ENCODE results near the gene ZC3H11A.
"Not testable (repeated sequence)": the region's sequence is repeated elsewhere in the genome, so short reads cannot be mapped to it uniquely, and the experiment has no call there.

The ZC3H11A gene

GRCh38 chr1:203795441-203796235, at the start of gene ZC3H11A, which contains the start of gene ZBED6:
TSS of gene ZC3H11A (plus strand) at chr1:203795623. CDS start at chr1:203817071, 21,448 bp downstream.
TSS of gene ZBED6 (plus strand) at chr1:203795623. CDS start at chr1:203797523, 1,900 bp downstream.
- Histone ChIP-seq H3K36me3 (replicated peaks; ENCODE audit: insufficient read depth, low read length) (peaks cover 14% of the 10 kb centered on the region; the same call in 1 of the 2 replicates), H3K27me3 (replicated peaks; ENCODE audit: insufficient read depth, low read length) (no peaks in the 10 kb centered on the region), H3K4me2 (ENCODE audit: low read depth, low read length) (peak within 1 kb of the TSS; percentile 61), H3K9ac (ENCODE audit: low read length) (peak within 1 kb of the TSS; percentile 70), H3K4me1 (ENCODE audit: low read length) (peaks cover 36% of the 10 kb centered on the region), H3K9me3 (replicated peaks; ENCODE audit: insufficient read depth, low read length) (no peaks in the 10 kb centered on the region), H2AFZ (ENCODE audit: low read length) (peak within 1 kb of the TSS; percentile 36), H4K20me1 (ENCODE audit: insufficient read depth, low read length) (peaks cover 30% of the 10 kb centered on the region), H3F3A (ENCODE audit: insufficient read depth, low read length) (no peaks in the 10 kb centered on the region), H3K79me2 (ENCODE audit: low read length) (peaks cover 52% of the 10 kb centered on the region), H3K9me2 (replicated peaks; ENCODE audit: insufficient read depth, low read length) (no peaks in the 10 kb centered on the region), H3K27ac (ENCODE audit: low read length) (peak within 1 kb of the TSS; percentile 64), H3K4me3 (ENCODE audit: low read length) (peak within 1 kb of the TSS; percentile 66)
- peak; percentile 100 for DNase-seq
- TF ChIP-seq EZH2phosphoT487 (IDR thresholded peaks at IDR 0.05; ENCODE audit: low read length): no peak
- no peak for TF ChIP-seq CTCF (IDR thresholded peaks at IDR 0.05; ENCODE audit: low read length)
- no peak for TF ChIP-seq EZH2 (optimal IDR thresholded peaks at IDR 0.05; ENCODE audit: low read depth, low read length)

GRCh38 chr1:203746281-203746680, 49.1 kb upstream of the ZC3H11A start:
- TF ChIP-seq CTCF (IDR thresholded peaks at IDR 0.05; ENCODE audit: low read length) (no peak), EZH2phosphoT487 (IDR thresholded peaks at IDR 0.05; ENCODE audit: low read length) (no peak)
- no peaks in the 10 kb centered on the region for H4K20me1 ChIP-seq (ENCODE audit: insufficient read depth, low read length)
- DNase-seq: no peak
- no peaks in the 10 kb centered on the region for H3K9me2 ChIP-seq (replicated peaks; ENCODE audit: insufficient read depth, low read length)
- peaks cover 20% of the 10 kb centered on the region for H3F3A ChIP-seq (ENCODE audit: insufficient read depth, low read length)
- no peak overlapping the region for H3K27ac ChIP-seq (ENCODE audit: low read length)
- no peaks in the 10 kb centered on the region for H3K9me3 ChIP-seq (replicated peaks; ENCODE audit: insufficient read depth, low read length)
- 0 out of 2 replicates have a peak, but pooled peaks cover 3% of the 10 kb centered on the region for H3K36me3 ChIP-seq (replicated peaks; ENCODE audit: insufficient read depth, low read length)
- H3K4me3 ChIP-seq (ENCODE audit: low read length): no peak overlapping the region
- H3K4me2 ChIP-seq (ENCODE audit: low read depth, low read length): no peak overlapping the region
- peaks cover 32% of the 10 kb centered on the region for H3K4me1 ChIP-seq (ENCODE audit: low read length)
- H2AFZ ChIP-seq (ENCODE audit: low read length): no peak overlapping the region
- H3K27me3 ChIP-seq (replicated peaks; ENCODE audit: insufficient read depth, low read length): no peaks in the 10 kb centered on the region
- no peak overlapping the region for H3K9ac ChIP-seq (ENCODE audit: low read length)
- no peaks in the 10 kb centered on the region for H3K79me2 ChIP-seq (ENCODE audit: low read length)

DNA sequence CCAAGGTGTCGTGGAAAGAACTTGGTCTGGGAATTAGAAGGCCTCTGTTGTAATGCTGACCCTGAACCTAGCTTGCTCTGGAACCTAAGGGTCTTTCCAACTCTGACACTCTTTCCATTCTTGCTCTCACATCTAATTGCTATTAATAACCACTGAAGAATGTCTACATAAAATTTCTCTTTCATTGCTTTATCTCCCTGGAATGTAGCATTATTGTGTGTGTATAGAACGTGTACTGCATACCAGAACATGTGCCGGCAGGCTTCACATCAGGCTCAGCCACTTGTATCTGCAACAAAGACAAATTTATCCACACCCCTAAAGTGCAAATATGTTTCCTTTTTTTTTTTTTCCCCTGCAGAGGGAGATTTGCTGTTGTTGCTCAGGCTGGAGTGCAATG, 44.4 kb upstream of the ZC3H11A start:
- DNase-seq: no peak
- Histone ChIP-seq H3K9me2 (replicated peaks; ENCODE audit: insufficient read depth, low read length) (no peaks in the 10 kb centered on the region), H2AFZ (ENCODE audit: low read length) (no peak overlapping the region), H3K36me3 (replicated peaks; ENCODE audit: insufficient read depth, low read length) (no peaks in the 10 kb centered on the region), H3K27me3 (replicated peaks; ENCODE audit: insufficient read depth, low read length) (no peaks in the 10 kb centered on the region), H4K20me1 (ENCODE audit: insufficient read depth, low read length) (no peaks in the 10 kb centered on the region), H3K4me2 (ENCODE audit: low read depth, low read length) (no peak overlapping the region), H3K9me3 (replicated peaks; ENCODE audit: insufficient read depth, low read length) (no peaks in the 10 kb centered on the region), H3K4me3 (ENCODE audit: low read length) (no peak overlapping the region), H3K79me2 (ENCODE audit: low read length) (no peaks in the 10 kb centered on the region), H3K4me1 (ENCODE audit: low read length) (peaks cover 32% of the 10 kb centered on the region), H3K9ac (ENCODE audit: low read length) (no peak overlapping the region), H3K27ac (ENCODE audit: low read length) (no peak overlapping the region), H3F3A (ENCODE audit: insufficient read depth, low read length) (peaks cover 21% of the 10 kb centered on the region)
- no peak for TF ChIP-seq EZH2 (optimal IDR thresholded peaks at IDR 0.05; ENCODE audit: low read depth, low read length)
- TF ChIP-seq CTCF (IDR thresholded peaks at IDR 0.05; ENCODE audit: low read length): no peak
- TF ChIP-seq EZH2phosphoT487 (IDR thresholded peaks at IDR 0.05; ENCODE audit: low read length): no peak

DNA sequence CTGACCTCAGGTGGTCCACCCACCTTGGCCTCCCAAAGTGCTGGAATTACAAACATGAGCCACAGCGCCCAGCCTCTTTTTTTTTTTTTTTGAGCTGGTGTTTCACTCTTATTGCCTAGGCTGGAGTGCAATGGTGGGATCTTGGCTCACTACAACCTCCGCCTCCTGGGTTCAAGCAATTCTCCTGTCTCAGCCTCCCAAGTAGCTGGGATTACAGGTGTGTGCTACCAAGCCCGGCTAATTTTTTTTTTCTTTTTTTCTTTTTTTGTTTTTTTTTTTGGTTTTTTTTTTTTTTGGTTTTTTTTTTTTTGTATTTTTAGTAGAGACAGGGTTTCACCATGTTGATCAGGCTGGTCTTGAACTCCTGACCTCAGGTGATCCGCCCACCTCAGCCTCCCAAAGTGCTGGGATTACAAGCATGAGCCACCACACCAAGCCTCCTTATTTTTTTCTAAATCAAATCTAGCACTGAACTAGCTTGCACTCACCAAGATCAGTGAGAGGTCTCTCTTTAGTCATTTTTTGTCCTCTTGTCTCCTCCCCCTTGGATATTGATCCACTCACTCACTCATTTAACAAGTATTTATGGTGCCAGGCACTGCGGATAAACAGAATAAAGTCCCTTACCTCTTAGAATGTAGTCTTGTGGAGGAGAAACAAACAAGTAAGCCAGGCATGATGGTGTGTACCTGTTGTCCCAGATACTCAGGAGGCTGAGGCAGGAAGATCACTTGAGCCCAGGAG, 43.6 kb upstream of the ZC3H11A start:
- H3K27ac ChIP-seq (ENCODE audit: low read length): not testable (repeated sequence)
- H3K4me1 ChIP-seq (ENCODE audit: low read length): peaks cover 32% of the 10 kb centered on the region

More for the DNA sequence above, 43.6 kb upstream of the ZC3H11A start:
- H3K79me2 ChIP-seq (ENCODE audit: low read length); H2AFZ ChIP-seq (ENCODE audit: low read length); H3K36me3 ChIP-seq (replicated peaks; ENCODE audit: insufficient read depth, low read length); H3K4me2 ChIP-seq (ENCODE audit: low read depth, low read length); H3K4me3 ChIP-seq (ENCODE audit: low read length); DNase-seq; H3K27me3 ChIP-seq (replicated peaks; ENCODE audit: insufficient read depth, low read length); H3K9me2 ChIP-seq (replicated peaks; ENCODE audit: insufficient read depth, low read length); H3K9me3 ChIP-seq (replicated peaks; ENCODE audit: insufficient read depth, low read length); H4K20me1 ChIP-seq (ENCODE audit: insufficient read depth, low read length); H3K9ac ChIP-seq (ENCODE audit: low read length): not testable (repeated sequence)
- H3F3A ChIP-seq (ENCODE audit: insufficient read depth, low read length): peaks cover 21% of the 10 kb centered on the region
